Cardiac muscle cell (in vitro differentiated cells and primary cell): Measurements from ENCODE around the gene MSL3B. TPM values are rescaled to one million over a fixed set of nuclear protein-coding genes. Genes with fewer than 3 reads are reported as not detected.

Source experiments
- DNase-seq, 2 donors: peaks; one replicate each; pipeline versions ENCODE4 v3.0.0 to v3.0.0-alpha.2; 2010 to 2017; ENCODE audit warnings: low read depth in 1 of 2, low spot score in 1 of 2
- H3K27ac ChIP-seq: fragments of 200-600 bp; sonication (generic); 2 replicates; pipeline ENCODE4 v1.5.1; 2016
- H3K27me3 ChIP-seq: fragments of 200-600 bp; sonication (generic); 2 replicates; pipeline ENCODE4 v1.6.0; 2016; ENCODE audit warnings: control low read depth
- H3K36me3 ChIP-seq: fragments of 200-600 bp; sonication (generic); 2 replicates; pipeline ENCODE4 v1.5.1; 2016; ENCODE audit warnings: control low read depth
- H3K4me1 ChIP-seq: fragments of 200-600 bp; sonication (generic); 2 replicates; pipeline ENCODE4 v1.8.1; 2017; ENCODE audit warnings: low read depth, mild to moderate bottlenecking, mixed run types
- H3K4me3 ChIP-seq: fragments of 200-600 bp; sonication (generic); 2 replicates; pipeline ENCODE4 v1.5.1; 2016; ENCODE audit warnings: mild to moderate bottlenecking
- H3K9me3 ChIP-seq: fragments of 200-600 bp; sonication (generic); 2 replicates; pipeline ENCODE4 v1.5.1; 2017; ENCODE audit warnings: low read depth, mild to moderate bottlenecking, control low read depth
- polyA plus RNA-seq: library from polyadenylated mRNA; unstranded; fragments of >200 nt; fragmentation: Nextera tagmentation; extraction: Ambion mirVana; gene quantifications from 2 replicates; pipeline ENCODE4 v1.2.1, GENCODE V29; 2016
- total RNA-seq: library from RNA; depleted of rRNA; stranded (reverse); fragments of >200 nt; gene quantifications from 2 replicates; pipeline ENCODE4 v1.2.3, GENCODE V29; 2016
- TF ChIP-seq, protein P1 (sequence below): IDR thresholded peaks from 2 replicates; pipeline ENCODE4 v1.5.1; 2012; ENCODE audit warnings: low read depth, mild to moderate bottlenecking, low read length

MSL3B gene

GRCh38 chr2:233815861-233816260, 52.3 kb downstream of the MSL3B start:
- Histone ChIP-seq H3K27me3 (no peaks in the 10 kb centered on the region), H3K4me3 (no peak overlapping the region), H3K27ac (no peak overlapping the region), H3K9me3 (no peaks in the 10 kb centered on the region), H3K4me1 (no peaks in the 10 kb centered on the region), H3K36me3 (no peaks in the 10 kb centered on the region)
- DNase-seq, result no peak
- TF ChIP-seq, protein P1, sequence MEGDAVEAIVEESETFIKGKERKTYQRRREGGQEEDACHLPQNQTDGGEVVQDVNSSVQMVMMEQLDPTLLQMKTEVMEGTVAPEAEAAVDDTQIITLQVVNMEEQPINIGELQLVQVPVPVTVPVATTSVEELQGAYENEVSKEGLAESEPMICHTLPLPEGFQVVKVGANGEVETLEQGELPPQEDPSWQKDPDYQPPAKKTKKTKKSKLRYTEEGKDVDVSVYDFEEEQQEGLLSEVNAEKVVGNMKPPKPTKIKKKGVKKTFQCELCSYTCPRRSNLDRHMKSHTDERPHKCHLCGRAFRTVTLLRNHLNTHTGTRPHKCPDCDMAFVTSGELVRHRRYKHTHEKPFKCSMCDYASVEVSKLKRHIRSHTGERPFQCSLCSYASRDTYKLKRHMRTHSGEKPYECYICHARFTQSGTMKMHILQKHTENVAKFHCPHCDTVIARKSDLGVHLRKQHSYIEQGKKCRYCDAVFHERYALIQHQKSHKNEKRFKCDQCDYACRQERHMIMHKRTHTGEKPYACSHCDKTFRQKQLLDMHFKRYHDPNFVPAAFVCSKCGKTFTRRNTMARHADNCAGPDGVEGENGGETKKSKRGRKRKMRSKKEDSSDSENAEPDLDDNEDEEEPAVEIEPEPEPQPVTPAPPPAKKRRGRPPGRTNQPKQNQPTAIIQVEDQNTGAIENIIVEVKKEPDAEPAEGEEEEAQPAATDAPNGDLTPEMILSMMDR, result no peak

Other genes starting within 250 kb of the MSL3B start
- not detected in 2 replicates for gene UGT1A10, start 231.9 kb downstream of the MSL3B start, total RNA-seq
- gene UGT1A10, start 231.9 kb downstream of the MSL3B start, polyA plus RNA-seq, result not detected in 2 replicates
- gene UGT1A9, start 196.5 kb downstream of the MSL3B start, total RNA-seq, result not detected in 2 replicates
- not detected in 2 replicates for gene UGT1A9, start 196.5 kb downstream of the MSL3B start, polyA plus RNA-seq
- gene UGT1A7, start 186.5 kb downstream of the MSL3B start, total RNA-seq, result not detected in 2 replicates
- not detected in 2 replicates for gene UGT1A7, start 186.5 kb downstream of the MSL3B start, polyA plus RNA-seq
- gene UGT1A6, start 175.5 kb downstream of the MSL3B start, total RNA-seq, result not detected in 2 replicates
- gene UGT1A6, start 175.5 kb downstream of the MSL3B start, polyA plus RNA-seq, result not detected in 2 replicates
- gene UGT1A5, start 155.5 kb downstream of the MSL3B start, total RNA-seq, result not detected in 2 replicates
- gene UGT1A5, start 155.5 kb downstream of the MSL3B start, polyA plus RNA-seq, result not detected in 2 replicates
- not detected in 2 replicates for gene UGT1A4, start 149.7 kb downstream of the MSL3B start, total RNA-seq
- gene UGT1A4, start 149.7 kb downstream of the MSL3B start, polyA plus RNA-seq, result not detected in 2 replicates
- not detected in 2 replicates for gene UGT1A3, start 139.3 kb downstream of the MSL3B start, total RNA-seq
- not detected in 2 replicates for gene UGT1A3, start 139.3 kb downstream of the MSL3B start, polyA plus RNA-seq
- gene UGT1A1, start 108.1 kb downstream of the MSL3B start, total RNA-seq, result not detected in 2 replicates
- gene UGT1A1, start 108.1 kb downstream of the MSL3B start, polyA plus RNA-seq, result not detected in 2 replicates
- gene MROH2A, start 90.1 kb downstream of the MSL3B start, total RNA-seq, result 0.12 TPM in 1 of 2 replicates, not detected in the other
- 0.69 TPM in 1 of 2 replicates, not detected in the other for gene MROH2A, start 90.1 kb downstream of the MSL3B start, polyA plus RNA-seq
- gene HJURP, start 13.9 kb downstream of the MSL3B start, total RNA-seq, result 14.3 and 53.3 TPM in 2 replicates
- 8.0 and 36.3 TPM in 2 replicates for gene HJURP, start 13.9 kb downstream of the MSL3B start, polyA plus RNA-seq
- 0.83 TPM in 1 of 2 replicates, not detected in the other for gene TRPM8, start 49.0 kb upstream of the MSL3B start, total RNA-seq
- not detected in 2 replicates for gene TRPM8, start 49.0 kb upstream of the MSL3B start, polyA plus RNA-seq
- not detected in 2 replicates for gene SPP2, start 182.3 kb upstream of the MSL3B start, total RNA-seq
- not detected in 2 replicates for gene SPP2, start 182.3 kb upstream of the MSL3B start, polyA plus RNA-seq